Prostate gland (tissue), 2 donors: ENCODE results near the gene VPS54.

Source experiments
- CTCF ChIP-seq, 4 experiments: fragments of 200-600 bp in 2 of 4; fragments of 450-650 bp in 2 of 4; sonication (generic) in 2 of 4; IDR thresholded peaks; 1 replicate in 3 of 4; 2 replicates in 1 of 4; pipeline ENCODE4 v1.5.1; 2016 to 2019; ENCODE audit warnings: antibody characterized with exemption in 4 of 4, mild to moderate bottlenecking in 2 of 4, moderate library complexity in 2 of 4
- POLR2AphosphoS5 ChIP-seq: sonication (generic); formaldehyde crosslinking; IDR thresholded peaks from one replicate; pipeline ENCODE4 v1.6.1; 2017; ENCODE audit warnings: antibody characterized with exemption

GRCh38 chr2:63866009-63866709 is 153.1 kb downstream of the VPS54 start:
- no peak for TF ChIP-seq POLR2AphosphoS5
- TF ChIP-seq CTCF (IDR thresholded peaks at IDR 0.05) = no peak
